ENCODE measurements around the gene DISP2. TPM values are rescaled to one million over a fixed set of nuclear protein-coding genes. Genes with fewer than 3 reads are reported as not detected.

The DISP2 gene
- total RNA-seq, 2 donors from 2014 or later: 0.04 to 0.40 TPM

DNA sequence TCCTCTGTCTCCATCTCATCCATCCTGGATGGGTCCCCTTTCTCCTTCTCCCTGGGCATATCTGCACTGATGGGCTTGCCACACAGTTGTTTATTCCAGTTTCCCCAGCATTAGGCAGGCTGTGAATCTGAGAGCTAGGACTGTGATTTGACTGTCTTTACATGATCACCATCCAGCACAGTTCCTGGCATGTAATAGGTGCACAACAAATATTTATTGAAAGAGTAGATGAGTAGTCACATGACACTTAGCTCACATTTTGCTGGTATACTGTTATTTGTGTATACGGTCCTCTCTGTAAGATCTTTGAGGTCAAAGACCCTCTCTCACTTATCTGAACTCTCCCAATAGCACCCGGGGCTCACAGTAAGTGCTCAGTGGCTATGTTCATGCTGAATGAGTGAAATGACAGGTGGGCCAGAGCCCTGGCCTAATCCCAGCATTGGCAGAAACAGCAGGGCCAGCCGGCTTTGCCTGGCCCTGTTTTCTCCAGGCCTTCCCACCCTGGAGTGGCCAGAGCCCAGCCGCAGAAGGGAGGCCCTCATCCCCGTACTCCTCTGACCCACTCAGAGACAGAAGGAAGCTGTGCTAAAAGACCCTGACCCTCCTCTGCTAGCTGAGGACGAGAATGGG, 66.6 kb downstream of the DISP2 start:
- no peak for DNase-seq
- no peak overlapping the region for H3K4me3 ChIP-seq (ENCODE audit: low read length)
- WGBS, 2 experiments (ENCODE audit: insufficient coverage in 1 of 2, insufficient read length in 1 of 2): 83 to 89% methylated on average over 4 to 6 of the region's 6 CpGs
- peaks cover 6% of the 10 kb centered on the region for H3K4me1 Mint-ChIP-seq
- no peaks in the 10 kb centered on the region for H3K27me3 ChIP-seq (ENCODE audit: control insufficient read depth, insufficient read depth, low read length, poor library complexity, severe bottlenecking)
- H3K36me3 ChIP-seq (ENCODE audit: control insufficient read depth, insufficient read depth, low read length): no peaks in the 10 kb centered on the region
- H3K4me3 Mint-ChIP-seq: no peak overlapping the region
- no peak overlapping the region for H3K9ac ChIP-seq (ENCODE audit: extremely low read depth, low read length, poor library complexity, severe bottlenecking)
- no peak overlapping the region for H3K27ac ChIP-seq (ENCODE audit: low read depth, low read length)
- H3K9me3 ChIP-seq (ENCODE audit: control insufficient read depth, low read length): no peaks in the 10 kb centered on the region
- TF ChIP-seq, protein P1, sequence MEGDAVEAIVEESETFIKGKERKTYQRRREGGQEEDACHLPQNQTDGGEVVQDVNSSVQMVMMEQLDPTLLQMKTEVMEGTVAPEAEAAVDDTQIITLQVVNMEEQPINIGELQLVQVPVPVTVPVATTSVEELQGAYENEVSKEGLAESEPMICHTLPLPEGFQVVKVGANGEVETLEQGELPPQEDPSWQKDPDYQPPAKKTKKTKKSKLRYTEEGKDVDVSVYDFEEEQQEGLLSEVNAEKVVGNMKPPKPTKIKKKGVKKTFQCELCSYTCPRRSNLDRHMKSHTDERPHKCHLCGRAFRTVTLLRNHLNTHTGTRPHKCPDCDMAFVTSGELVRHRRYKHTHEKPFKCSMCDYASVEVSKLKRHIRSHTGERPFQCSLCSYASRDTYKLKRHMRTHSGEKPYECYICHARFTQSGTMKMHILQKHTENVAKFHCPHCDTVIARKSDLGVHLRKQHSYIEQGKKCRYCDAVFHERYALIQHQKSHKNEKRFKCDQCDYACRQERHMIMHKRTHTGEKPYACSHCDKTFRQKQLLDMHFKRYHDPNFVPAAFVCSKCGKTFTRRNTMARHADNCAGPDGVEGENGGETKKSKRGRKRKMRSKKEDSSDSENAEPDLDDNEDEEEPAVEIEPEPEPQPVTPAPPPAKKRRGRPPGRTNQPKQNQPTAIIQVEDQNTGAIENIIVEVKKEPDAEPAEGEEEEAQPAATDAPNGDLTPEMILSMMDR (conservative IDR thresholded peaks at IDR 0.05): no peak
- H3K27me3 Mint-ChIP-seq (ENCODE audit: insufficient read depth): peaks cover 14% of the 10 kb centered on the region
- no peaks in the 10 kb centered on the region for H3K9me3 Mint-ChIP-seq
- no peaks in the 10 kb centered on the region for H3K36me3 Mint-ChIP-seq (ENCODE audit: low read depth)
- H3K4me1 ChIP-seq (ENCODE audit: control insufficient read depth, insufficient read depth, low read length): peaks cover 6% of the 10 kb centered on the region
- no peak overlapping the region for H3K27ac Mint-ChIP-seq

DNA sequence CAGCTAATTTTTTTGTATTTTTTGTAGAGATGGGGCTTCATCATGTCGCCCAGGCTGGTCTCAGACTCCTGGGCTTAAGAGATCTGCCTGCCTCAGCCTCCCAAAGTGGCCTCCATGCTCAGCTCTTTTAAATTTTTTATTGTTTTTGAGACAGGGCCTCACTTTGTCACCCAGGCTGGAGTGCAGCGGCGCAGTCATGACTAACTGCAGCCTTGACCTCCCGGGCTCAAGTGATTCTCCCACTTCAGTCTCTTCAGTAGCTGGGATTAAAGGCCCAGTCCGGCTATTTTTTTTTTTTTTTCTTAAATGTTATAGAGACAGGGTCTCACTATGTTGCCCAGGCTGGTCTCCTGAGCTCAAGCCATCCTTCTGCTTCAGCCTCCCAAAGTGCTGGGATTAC, 67.7 kb downstream of the DISP2 start:
- H3K4me3 Mint-ChIP-seq: no peak overlapping the region
- no peak overlapping the region for H3K27ac Mint-ChIP-seq
- H3K9ac ChIP-seq (ENCODE audit: extremely low read depth, low read length, poor library complexity, severe bottlenecking): no peak overlapping the region
- H3K4me1 ChIP-seq (ENCODE audit: control insufficient read depth, insufficient read depth, low read length): peaks cover 6% of the 10 kb centered on the region
- DNase-seq: no peak
- H3K4me3 ChIP-seq (ENCODE audit: low read length): no peak overlapping the region
- no peaks in the 10 kb centered on the region for H3K36me3 Mint-ChIP-seq (ENCODE audit: low read depth)
- H3K4me1 Mint-ChIP-seq: peaks cover 12% of the 10 kb centered on the region
- H3K27ac ChIP-seq (ENCODE audit: low read depth, low read length): no peak overlapping the region
- no peaks in the 10 kb centered on the region for H3K27me3 ChIP-seq (ENCODE audit: control insufficient read depth, insufficient read depth, low read length, poor library complexity, severe bottlenecking)
- H3K36me3 ChIP-seq (ENCODE audit: control insufficient read depth, insufficient read depth, low read length): no peaks in the 10 kb centered on the region
- H3K9me3 Mint-ChIP-seq: no peaks in the 10 kb centered on the region
- peaks cover 17% of the 10 kb centered on the region for H3K27me3 Mint-ChIP-seq (ENCODE audit: insufficient read depth)
- TF ChIP-seq, protein P1 (conservative IDR thresholded peaks at IDR 0.05): no peak
- 92 to 100% methylated on average over 1 to 5 of the region's 5 CpGs for WGBS, 2 experiments (ENCODE audit: insufficient coverage in 1 of 2, insufficient read length in 1 of 2)
- no peaks in the 10 kb centered on the region for H3K9me3 ChIP-seq (ENCODE audit: control insufficient read depth, low read length)

DNA sequence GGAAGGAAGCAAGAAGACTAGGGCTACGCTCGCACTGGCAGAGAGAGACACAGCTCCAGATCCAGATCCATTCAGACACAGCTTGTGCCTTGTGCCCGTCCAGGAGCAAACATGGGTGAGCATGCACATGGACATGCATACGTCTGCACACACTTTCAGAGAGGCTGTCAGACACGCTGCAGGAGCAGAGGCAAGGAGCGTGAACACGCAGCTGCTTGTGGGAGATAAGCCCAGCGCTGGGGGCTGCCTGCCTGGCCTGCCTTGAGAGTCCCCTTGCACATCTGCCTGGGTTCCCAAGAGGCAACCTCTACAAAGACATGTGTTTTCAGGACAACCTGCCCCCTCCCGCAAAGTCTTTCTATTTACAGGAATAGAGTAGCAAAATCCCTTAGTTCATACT, 69.2 kb downstream of the DISP2 start:
- no peak overlapping the region for H3K27ac ChIP-seq (ENCODE audit: low read depth, low read length)
- Mint-ChIP-seq H3K36me3 (ENCODE audit: low read depth) (no peaks in the 10 kb centered on the region), H3K27me3 (ENCODE audit: insufficient read depth) (peaks cover 17% of the 10 kb centered on the region), H3K4me1 (peaks cover 6% of the 10 kb centered on the region), H3K4me3 (no peak overlapping the region), H3K9me3 (no peaks in the 10 kb centered on the region), H3K27ac (no peak overlapping the region)
- H3K36me3 ChIP-seq (ENCODE audit: control insufficient read depth, insufficient read depth, low read length): no peaks in the 10 kb centered on the region
- H3K9ac ChIP-seq (ENCODE audit: extremely low read depth, low read length, poor library complexity, severe bottlenecking): no peak overlapping the region
- no peaks in the 10 kb centered on the region for H3K27me3 ChIP-seq (ENCODE audit: control insufficient read depth, insufficient read depth, low read length, poor library complexity, severe bottlenecking)
- H3K4me3 ChIP-seq (ENCODE audit: low read length): no peak overlapping the region
- WGBS, 2 experiments (ENCODE audit: insufficient coverage in 1 of 2, insufficient read length in 1 of 2): 92 to 98% methylated on average over 9 of the region's 9 CpGs
- TF ChIP-seq, protein P1 (conservative IDR thresholded peaks at IDR 0.05): no peak
- H3K9me3 ChIP-seq (ENCODE audit: control insufficient read depth, low read length): no peaks in the 10 kb centered on the region
- DNase-seq: no peak
- H3K4me1 ChIP-seq (ENCODE audit: control insufficient read depth, insufficient read depth, low read length): no peaks in the 10 kb centered on the region

Data from endodermal cell (in vitro differentiated cells).